Trophoblast cell (in vitro differentiated cells and primary cell): ENCODE data around the gene WDR5B.

Experiments
- DNase-seq, 2 donors: peaks; one replicate each; pipeline ENCODE4 v3.0.0-alpha.2; 2016
- H2AFZ ChIP-seq: 2 replicates; pipeline ENCODE4 v1.6.1; 2013; ENCODE audit warnings: low read length, moderate library complexity, mild to moderate bottlenecking; ENCODE audit not compliant: insufficient read depth, poor library complexity
- H2AK5ac ChIP-seq: 2 replicates; pipeline ENCODE4 v1.6.1; 2013; ENCODE audit warnings: mild to moderate bottlenecking, low read length
- H2BK120ac ChIP-seq: 2 replicates; pipeline ENCODE4 v1.6.1; 2013; ENCODE audit warnings: low read length, mild to moderate bottlenecking, moderate library complexity; ENCODE audit not compliant: insufficient read depth, poor library complexity
- H2BK12ac ChIP-seq: 2 replicates; pipeline ENCODE4 v1.6.1; 2013; ENCODE audit warnings: mild to moderate bottlenecking, low read length, moderate library complexity
- H2BK5ac ChIP-seq: 2 replicates; pipeline ENCODE4 v1.6.1; 2013; ENCODE audit warnings: low read length, low read depth, moderate library complexity, mild to moderate bottlenecking; ENCODE audit not compliant: poor library complexity
- H3K14ac ChIP-seq: 2 replicates; pipeline ENCODE4 v1.6.1; 2013; ENCODE audit warnings: mild to moderate bottlenecking, low read length
- H3K18ac ChIP-seq: 2 replicates; pipeline ENCODE4 v1.6.1; 2013; ENCODE audit warnings: mild to moderate bottlenecking, low read length
- H3K23ac ChIP-seq: 2 replicates; pipeline ENCODE4 v1.6.1; 2013; ENCODE audit warnings: low read length
- H3K27ac ChIP-seq: 2 replicates; pipeline ENCODE4 v1.5.1; 2013; ENCODE audit warnings: low read depth, mild to moderate bottlenecking, inconsistent platforms, low read length, moderate library complexity
- H3K27me3 ChIP-seq: 2 replicates; pipeline ENCODE4 v1.6.1; 2013; ENCODE audit warnings: inconsistent platforms, mild to moderate bottlenecking, low read length, moderate library complexity; ENCODE audit not compliant: insufficient read depth
- H3K36me3 ChIP-seq, 2 experiments: 1 replicate in 1 of 2; 2 replicates in 1 of 2; pipeline ENCODE4 v1.6.1; 2013; ENCODE audit warnings: low read length in 2 of 2, mild to moderate bottlenecking in 2 of 2, moderate library complexity in 1 of 2; ENCODE audit not compliant: insufficient read depth in 2 of 2, control insufficient read depth in 1 of 2
- H3K4ac ChIP-seq: 2 replicates; pipeline ENCODE4 v1.6.1; 2013; ENCODE audit warnings: low read depth, mild to moderate bottlenecking, low read length, moderate library complexity
- H3K4me1 ChIP-seq, 2 experiments: 1 replicate in 1 of 2; 2 replicates in 1 of 2; pipeline ENCODE4 v1.6.1; 2013; ENCODE audit warnings: low read length in 2 of 2, mild to moderate bottlenecking in 2 of 2, moderate library complexity in 1 of 2; ENCODE audit not compliant: insufficient read depth in 2 of 2, control insufficient read depth in 1 of 2
- H3K4me2 ChIP-seq: 2 replicates; pipeline ENCODE4 v1.6.1; 2013; ENCODE audit warnings: inconsistent platforms, mild to moderate bottlenecking, low read length, moderate library complexity
- H3K4me3 ChIP-seq: 2 replicates; pipeline ENCODE4 v1.5.1; 2013; ENCODE audit warnings: mild to moderate bottlenecking, low read depth, low read length, inconsistent platforms
- H3K79me1 ChIP-seq: one replicate; pipeline ENCODE4 v1.6.1; 2013; ENCODE audit warnings: low read length
- H3K79me2 ChIP-seq: 2 replicates; pipeline ENCODE4 v1.6.1; 2013; ENCODE audit warnings: low read length, mild to moderate bottlenecking; ENCODE audit not compliant: control insufficient read depth, insufficient read depth, poor library complexity
- H3K9ac ChIP-seq: 2 replicates; pipeline ENCODE4 v1.6.1; 2013; ENCODE audit warnings: mild to moderate bottlenecking, low read length
- H3K9me3 ChIP-seq: 2 replicates; pipeline ENCODE4 v1.6.1; 2013; ENCODE audit warnings: low read depth, mild to moderate bottlenecking, control low read depth, inconsistent platforms, low read length; ENCODE audit not compliant: insufficient read depth
- H4K12ac ChIP-seq: 2 replicates; pipeline ENCODE4 v1.6.1; 2013; ENCODE audit warnings: low read depth, mild to moderate bottlenecking, low read length, moderate library complexity
- H4K8ac ChIP-seq: 2 replicates; pipeline ENCODE4 v1.6.1; 2013; ENCODE audit warnings: low read depth, mild to moderate bottlenecking, low read length, moderate library complexity
- H4K91ac ChIP-seq: one replicate; pipeline ENCODE4 v1.6.1; 2013; ENCODE audit warnings: low read depth, mild to moderate bottlenecking, low read length, moderate library complexity
- WGBS: extraction: QIAGEN DNeasy Blood & Tissue Kit; methylation state at CpG from one replicate; pipeline ENCODE4 v1.1.7; 2013; ENCODE audit warnings: missing lambda C conversion rate; ENCODE audit not compliant: insufficient read length, insufficient coverage; ENCODE audit errors: extremely low coverage; 5-methylcytosine and 5-hydroxymethylcytosine counted together

The WDR5B gene

GRCh38 chr3:122389197-122389596, 26.7 kb downstream of the WDR5B start:
- no peak overlapping the region for H2BK12ac ChIP-seq

GRCh38 chr3:122387709-122388108, 28.2 kb downstream of the WDR5B start:
- Histone ChIP-seq H3K27ac (no peak overlapping the region), H4K8ac (no peak overlapping the region), H3K23ac (no peak overlapping the region), H2BK120ac (no peak overlapping the region), H2AK5ac (no peak overlapping the region), H3K18ac (no peak overlapping the region), H3K4me1 (peaks cover 0 to 2% of the 10 kb centered on the region in 2 experiments), H2BK12ac (no peak overlapping the region), H3K14ac (no peak overlapping the region), H3K79me2 (peaks cover 2% of the 10 kb centered on the region), H2AFZ (no peak overlapping the region), H3K9me3 (no peaks in the 10 kb centered on the region), H3K36me3 (no peaks in the 10 kb centered on the region), H3K4me3 (no peak overlapping the region), H4K12ac (no peak overlapping the region), H4K91ac (no peak overlapping the region), H3K4me2 (no peak overlapping the region), H2BK5ac (no peak overlapping the region), H3K79me1 (peaks cover 3% of the 10 kb centered on the region), H3K4ac (no peak overlapping the region), H3K9ac (no peak overlapping the region), H3K27me3 (no peaks in the 10 kb centered on the region)
- no peak for DNase-seq
- no CpG with 5 or more reads among the region's 3 CpGs for WGBS

More at GRCh38 chr3:122389197-122389596, 26.7 kb downstream of the WDR5B start:
- Histone ChIP-seq H3K36me3 (no peaks in the 10 kb centered on the region), H3K9ac (no peak overlapping the region), H3K4me1 (peaks cover 2 to 4% of the 10 kb centered on the region in 2 experiments), H4K91ac (no peak overlapping the region), H3K23ac (no peak overlapping the region), H3K79me2 (no peaks in the 10 kb centered on the region), H3K14ac (no peak overlapping the region), H2BK5ac (no peak overlapping the region), H4K12ac (no peak overlapping the region), H3K27me3 (no peaks in the 10 kb centered on the region), H3K79me1 (no peaks in the 10 kb centered on the region), H3K18ac (no peak overlapping the region), H3K9me3 (no peaks in the 10 kb centered on the region), H3K4ac (no peak overlapping the region), H4K8ac (no peak overlapping the region), H3K4me2 (no peak overlapping the region), H2BK120ac (no peak overlapping the region), H2AFZ (no peak overlapping the region), H3K27ac (no peak overlapping the region), H2AK5ac (no peak overlapping the region), H3K4me3 (no peak overlapping the region)
- no peak for DNase-seq

- peak within 1 kb of the TSS; percentile 92 for H3K4me3 ChIP-seq
- WGBS: no CpG with 5 or more reads among the region's 52 CpGs
- no peak within 1 kb of the TSS for H2AK5ac ChIP-seq
- H4K8ac ChIP-seq: peak within 1 kb of the TSS; percentile 96
- H3K4me1 ChIP-seq: peaks cover 0 to 2% of the 10 kb centered on the region in 2 experiments
- no peaks in the 10 kb centered on the region for H3K9me3 ChIP-seq
- H3K4ac ChIP-seq: no peak within 1 kb of the TSS
- peak within 1 kb of the TSS; percentile 73 for H3K9ac ChIP-seq
- peak within 1 kb of the TSS; percentile 32 for H2BK120ac ChIP-seq
- H3K27me3 ChIP-seq: no peaks in the 10 kb centered on the region
- peaks cover 3% of the 10 kb centered on the region for H3K79me1 ChIP-seq
- H3K23ac ChIP-seq: no peak within 1 kb of the TSS
- H3K14ac ChIP-seq: peak within 1 kb of the TSS; percentile 22
- H3K4me2 ChIP-seq: peak within 1 kb of the TSS; percentile 84
- peak within 1 kb of the TSS; percentile 59 for H4K91ac ChIP-seq
- H4K12ac ChIP-seq: peak within 1 kb of the TSS; percentile 81
- H3K18ac ChIP-seq: no peak within 1 kb of the TSS
- H2BK5ac ChIP-seq: no peak within 1 kb of the TSS
- H3K27ac ChIP-seq: peak within 1 kb of the TSS; percentile 48
- H2BK12ac ChIP-seq: no peak within 1 kb of the TSS
- no peaks in the 10 kb centered on the region for H3K36me3 ChIP-seq
- peaks cover 3% of the 10 kb centered on the region for H3K79me2 ChIP-seq
- H2AFZ ChIP-seq: peak within 1 kb of the TSS; percentile 93
- peak; percentile 97 to 98 for DNase-seq
These were observed 31.8 kb downstream of the WDR5B start, which contains the start of gene FAM162A for GRCh38 chr3:122383771-122384697. TSS of gene FAM162A (plus strand) at chr3:122384182. CDS start at chr3:122384266, 84 bp downstream.

GRCh38 chr3:122382888-122383666, 32.8 kb downstream of the WDR5B start, which contains the start of gene MIX23:
TSS of gene MIX23 (minus strand) at chr3:122383231. CDS start at chr3:122383224, 7 bp downstream.
- Histone ChIP-seq H3K18ac (peak within 1 kb of the TSS; percentile 16), H3K14ac (peak within 1 kb of the TSS; percentile 45), H3K4me1 (peaks cover 0 to 2% of the 10 kb centered on the region in 2 experiments), H2BK120ac (peak within 1 kb of the TSS; percentile 36), H3K4ac (peak within 1 kb of the TSS; percentile 93), H3K36me3 (no peaks in the 10 kb centered on the region), H3K27ac (peak within 1 kb of the TSS; percentile 48), H3K4me2 (peak within 1 kb of the TSS; percentile 84), H2BK12ac (no peak within 1 kb of the TSS), H4K91ac (peak within 1 kb of the TSS; percentile 59), H3K79me1 (peaks cover 3% of the 10 kb centered on the region), H2AFZ (peak within 1 kb of the TSS; percentile 93), H2BK5ac (no peak within 1 kb of the TSS), H3K4me3 (peak within 1 kb of the TSS; percentile 92), H3K79me2 (peaks cover 3% of the 10 kb centered on the region), H4K8ac (peak within 1 kb of the TSS; percentile 96), H3K27me3 (no peaks in the 10 kb centered on the region), H3K9me3 (no peaks in the 10 kb centered on the region), H3K23ac (no peak within 1 kb of the TSS), H2AK5ac (no peak within 1 kb of the TSS), H3K9ac (peak within 1 kb of the TSS; percentile 73), H4K12ac (peak within 1 kb of the TSS; percentile 81)
- peak; percentile 80 to 94 for DNase-seq
- WGBS: no CpG with 5 or more reads among the region's 31 CpGs
